A673 (cell line): Measurements from ENCODE around the gene ZNF341. TPM values are rescaled to one million over a fixed set of nuclear protein-coding genes. Genes with fewer than 3 reads are reported as not detected.

Experiments
- BruUV-seq: library from RNA; stranded (reverse); fragments of 400-500 nt; replicated peaks from 2 replicates; lab custom pipeline; 2021; lab: Mats Ljungman, UMichigan
- CTCF ChIA-PET: fragments of 300-600 bp; sonication (Branson Sonifier 250); formaldehyde crosslinking; loops from one replicate; lab custom pipeline; 2022; ENCODE audit warnings: antibody characterized with exemption; lab: Charles Lee
- POLR2A ChIA-PET: fragments of 300-600 bp; sonication (Branson Sonifier 250); formaldehyde crosslinking; loops from one replicate; lab custom pipeline; 2022; ENCODE audit warnings: antibody characterized with exemption; ENCODE audit not compliant: low non-redundant PET; lab: Charles Lee
- DNase-seq: peaks from one replicate; pipeline ENCODE4 v3.0.0-alpha.2; 2015; ENCODE audit warnings: low spot score
- H3K27ac ChIP-seq: fragments of 200-600 bp; sonication (generic); 2 replicates; pipeline ENCODE4 v1.5.1; 2016; ENCODE audit warnings: mixed run types, low read depth, mild to moderate bottlenecking, mixed read lengths, antibody characterized with exemption, low read length; ENCODE audit not compliant: poor library complexity, severe bottlenecking
- H3K27me3 ChIP-seq: fragments of 200-600 bp; sonication (generic); replicated peaks from 2 replicates; pipeline ENCODE4 v1.6.1; 2017; ENCODE audit warnings: mixed run types, low read depth, mild to moderate bottlenecking, mixed read lengths, antibody characterized with exemption, low read length; ENCODE audit not compliant: insufficient read depth, poor library complexity
- H3K36me3 ChIP-seq: fragments of 200-600 bp; sonication (generic); 2 replicates; pipeline ENCODE4 v1.6.1; 2016; ENCODE audit warnings: mixed run types, mild to moderate bottlenecking, mixed read lengths, antibody characterized with exemption, low read length; ENCODE audit not compliant: insufficient read depth, poor library complexity, severe bottlenecking
- H3K4me1 ChIP-seq: fragments of 200-600 bp; sonication (generic); 2 replicates; pipeline ENCODE4 v1.6.1; 2017; ENCODE audit warnings: mixed run types, mild to moderate bottlenecking, mixed read lengths, antibody characterized with exemption, low read length; ENCODE audit not compliant: insufficient read depth, poor library complexity, severe bottlenecking
- H3K4me3 ChIP-seq: fragments of 200-600 bp; sonication (generic); 2 replicates; pipeline ENCODE4 v1.5.1; 2016; ENCODE audit warnings: low read depth, mixed run types, mild to moderate bottlenecking, mixed read lengths, low read length; ENCODE audit not compliant: poor library complexity, severe bottlenecking
- H3K9me3 ChIP-seq: fragments of 200-600 bp; sonication (generic); 2 replicates; pipeline ENCODE4 v1.6.1; 2016; ENCODE audit warnings: mixed run types, low read depth, mild to moderate bottlenecking, mixed read lengths, antibody characterized with exemption, low read length; ENCODE audit not compliant: poor library complexity, severe bottlenecking
- EZH2 ChIP-seq: fragments of 200-600 bp; sonication (generic); IDR thresholded peaks from 2 replicates; pipeline ENCODE4 v1.6.1; 2017; ENCODE audit warnings: borderline replicate concordance, low read depth, mild to moderate bottlenecking, mixed read lengths, antibody characterized with exemption, low read length; ENCODE audit not compliant: poor library complexity, severe bottlenecking
- intact Hi-C: fragments of 100-400 bp; cut with micrococcal nuclease; formaldehyde crosslinking; loops from one replicate; pipeline ENCODE4 v1.10.0; 2022; ENCODE audit not compliant: unreplicated experiment
- total RNA-seq: library from RNA; stranded (reverse); gene quantifications from 2 replicates; pipeline ENCODE4 v1.2.3, GENCODE V29; 2021
- TF ChIP-seq, protein P1 (sequence below): fragments of 300-800, 200-600 bp; sonication (generic); conservative IDR thresholded peaks from 2 replicates; pipeline ENCODE4 v1.5.1; 2017; ENCODE audit warnings: low read depth, mild to moderate bottlenecking, antibody characterized with exemption, low read length, moderate library complexity, mixed read lengths

ZNF341 gene
- total RNA-seq, 1 experiment from 2014 or later = 5.0 TPM

- no peaks in the 10 kb centered on the region for H3K36me3 ChIP-seq
- intact Hi-C loops = no loop called here
- POLR2A ChIA-PET = interaction anchor here (0.6 kb wide), 1 partner anchor 116 kb away, joined by 3 read pairs; no protein-coding TSS in a partner anchor
- H3K27ac ChIP-seq = no peak overlapping the region
- no peaks in the 10 kb centered on the region for H3K4me1 ChIP-seq
- CTCF ChIA-PET = no interaction called here
- H3K9me3 ChIP-seq = no peaks in the 10 kb centered on the region
- H3K27me3 ChIP-seq = no peaks in the 10 kb centered on the region
- no TSS peak for BruUV-seq
- no peak overlapping the region for H3K4me3 ChIP-seq
- no peak for TF ChIP-seq EZH2
- TF ChIP-seq, protein P1, sequence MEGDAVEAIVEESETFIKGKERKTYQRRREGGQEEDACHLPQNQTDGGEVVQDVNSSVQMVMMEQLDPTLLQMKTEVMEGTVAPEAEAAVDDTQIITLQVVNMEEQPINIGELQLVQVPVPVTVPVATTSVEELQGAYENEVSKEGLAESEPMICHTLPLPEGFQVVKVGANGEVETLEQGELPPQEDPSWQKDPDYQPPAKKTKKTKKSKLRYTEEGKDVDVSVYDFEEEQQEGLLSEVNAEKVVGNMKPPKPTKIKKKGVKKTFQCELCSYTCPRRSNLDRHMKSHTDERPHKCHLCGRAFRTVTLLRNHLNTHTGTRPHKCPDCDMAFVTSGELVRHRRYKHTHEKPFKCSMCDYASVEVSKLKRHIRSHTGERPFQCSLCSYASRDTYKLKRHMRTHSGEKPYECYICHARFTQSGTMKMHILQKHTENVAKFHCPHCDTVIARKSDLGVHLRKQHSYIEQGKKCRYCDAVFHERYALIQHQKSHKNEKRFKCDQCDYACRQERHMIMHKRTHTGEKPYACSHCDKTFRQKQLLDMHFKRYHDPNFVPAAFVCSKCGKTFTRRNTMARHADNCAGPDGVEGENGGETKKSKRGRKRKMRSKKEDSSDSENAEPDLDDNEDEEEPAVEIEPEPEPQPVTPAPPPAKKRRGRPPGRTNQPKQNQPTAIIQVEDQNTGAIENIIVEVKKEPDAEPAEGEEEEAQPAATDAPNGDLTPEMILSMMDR = no peak
- DNase-seq = no peak
Observed at GRCh38 chr20:33725607-33726264, 6.1 kb upstream of the ZNF341 start.

DNA sequence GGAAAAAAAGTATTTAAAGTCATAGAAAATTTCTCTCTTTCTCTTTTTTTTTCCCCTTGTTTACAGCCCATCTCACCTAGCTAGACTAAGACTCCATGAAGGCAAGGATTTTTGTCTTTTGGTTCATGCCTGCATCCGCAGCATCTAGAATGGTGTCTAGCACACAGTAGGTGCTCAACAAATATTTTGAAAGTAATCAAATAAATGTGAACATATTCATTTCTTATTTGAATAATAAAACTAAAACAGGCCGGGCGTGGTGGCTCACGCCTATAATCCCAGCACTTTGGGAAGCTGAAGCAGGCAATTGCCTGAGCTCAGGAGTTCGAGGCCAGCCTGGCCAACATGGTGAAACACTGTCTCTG lies 4.7 kb upstream of the ZNF341 start:
- H3K27me3 ChIP-seq = no peaks in the 10 kb centered on the region
- DNase-seq = no peak
- CTCF ChIA-PET = interaction anchor here (0.7 kb wide), 1 partner anchor 16 kb away, joined by 3 read pairs; no protein-coding TSS in a partner anchor
- H3K4me1 ChIP-seq = peaks cover 7% of the 10 kb centered on the region
- no peak overlapping the region for H3K27ac ChIP-seq
- POLR2A ChIA-PET = no interaction called here
- TF ChIP-seq, protein P1 = no peak
- TF ChIP-seq EZH2 = no peak
- no peaks in the 10 kb centered on the region for H3K9me3 ChIP-seq
- no peak overlapping the region for H3K4me3 ChIP-seq
- intact Hi-C loops = no loop called here
- no peaks in the 10 kb centered on the region for H3K36me3 ChIP-seq
- no TSS peak for BruUV-seq

DNA sequence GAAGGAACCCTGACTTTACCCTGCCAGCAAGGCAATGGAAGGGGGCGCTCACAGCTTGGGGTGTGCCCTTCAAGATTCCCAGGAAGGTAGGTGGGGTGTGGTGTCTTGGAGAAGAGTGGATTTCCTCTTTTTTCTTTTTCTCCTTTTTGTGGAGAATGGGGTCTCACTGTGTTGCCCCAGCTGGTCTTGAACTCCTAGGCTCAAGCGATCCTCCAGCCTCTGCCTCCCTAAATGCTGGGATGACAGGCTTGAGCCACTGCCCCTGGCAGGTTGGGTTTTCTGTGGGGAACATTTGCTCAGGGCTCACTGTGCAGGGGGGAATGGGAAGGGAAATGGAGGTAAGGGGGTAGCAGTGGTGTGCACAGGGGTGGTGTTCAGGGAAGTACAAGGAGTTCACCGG lies 4.0 kb upstream of the ZNF341 start:
- no peak for TF ChIP-seq EZH2
- TF ChIP-seq, protein P1 = no peak
- Histone ChIP-seq H3K9me3 (no peaks in the 10 kb centered on the region), H3K36me3 (no peaks in the 10 kb centered on the region), H3K4me1 (peaks cover 11% of the 10 kb centered on the region), H3K27ac (no peak overlapping the region), H3K4me3 (no peak overlapping the region), H3K27me3 (no peaks in the 10 kb centered on the region)
- no TSS peak for BruUV-seq
- no peak for DNase-seq
- intact Hi-C loops = no loop called here
- CTCF ChIA-PET = no interaction called here
- POLR2A ChIA-PET = no interaction called here
